Psoas muscle (tissue), 8 donors: Measurements from ENCODE around the gene NUCKS1. TPM values are rescaled to one million over a fixed set of nuclear protein-coding genes. Genes with fewer than 3 reads are reported as not detected.

Experiments
- ATAC-seq, 4 donors: fragments of 200-7000 bp; cut with Tn5 transposase; one replicate each; pipeline ENCODE4 v1.9.1; 2020; ENCODE audit warnings: moderate library complexity in 3 of 4, mild to moderate bottlenecking in 2 of 4
- DNase-seq, 2 donors: peaks; one replicate each; pipeline ENCODE4 v3.0.0-alpha.2; 2020
- H3K27ac ChIP-seq: fragments of 200-600 bp; one replicate; pipeline ENCODE4 v1.8.0; 2022
- H3K27me3 ChIP-seq, 3 donors: fragments of 200-600 bp in 1 of 3; one replicate each; pipeline versions ENCODE4 v1.6.1 to v1.8.0; 2013 to 2022; ENCODE audit warnings: low read length in 2 of 3, mild to moderate bottlenecking in 2 of 3, moderate library complexity in 1 of 3; ENCODE audit not compliant: insufficient read depth in 3 of 3
- H3K36me3 ChIP-seq, 2 donors: fragments of 200-600 bp in 1 of 2; one replicate each; pipeline versions ENCODE4 v1.6.1 to v1.8.0; 2013 to 2022; ENCODE audit warnings: low read depth in 1 of 2, mild to moderate bottlenecking in 1 of 2, moderate library complexity in 1 of 2; ENCODE audit not compliant: insufficient read depth in 1 of 2
- H3K4me1 ChIP-seq: fragments of 200-600 bp; one replicate; pipeline ENCODE4 v1.8.0; 2022
- H3K4me3 ChIP-seq: fragments of 200-600 bp; one replicate; pipeline ENCODE4 v1.8.0; 2022; ENCODE audit warnings: mild to moderate bottlenecking
- H3K9me3 ChIP-seq: fragments of 200-600 bp; one replicate; pipeline ENCODE4 v1.8.0; 2022
- CTCF ChIP-seq: fragments of 200-600 bp; IDR thresholded peaks from one replicate; pipeline ENCODE4 v1.8.0; 2022; ENCODE audit warnings: antibody characterized with exemption
- WGBS, 3 donors: extraction: QIAGEN DNeasy Blood & Tissue Kit; methylation state at CpG; one replicate each; pipeline versions ENCODE4 v1.1.6 to v1.1.7; 2013; 5-methylcytosine and 5-hydroxymethylcytosine counted together
- intact Hi-C, 2 donors: fragments of 100-400 bp; cut with DNase I; formaldehyde crosslinking; loops; one replicate each; pipeline versions ENCODE4 v1.11.0 to v1.14.2; 2022
- polyA plus RNA-seq, 3 donors: library from polyadenylated mRNA; stranded (reverse); fragments of 200-250 nt; gene quantifications; one replicate each; pipeline ENCODE4 v1.2.3, GENCODE V29; 2013
- total RNA-seq, 4 donors: library from RNA; stranded (reverse); fragmentation: NEBNext Ultra II Directional in 2 of 4; extraction: Animal tissue kit (Norgen Biotek cat#: 25700) in 2 of 4; gene quantifications; one replicate each; pipeline versions ENCODE4 v1.2.1 to v1.2.4, GENCODE V29; 2021 to 2023
- donor health status: healthy with polysubstance abuse.
- donor health status: DM: no; HTN: no; CAD: no; lungs with moderate emphysema.
- donor health status: Bipolar disorder and iron deficiency.
- donor health status: healthy.
- donor health status: DM: yes; HTN: yes; CAD: no.
- donor health status: DM: no; HTN: no; CAD: no.
- donor health status: DM: no; HTN: no; CAD: no.
- donor health status: DM: yes; HTN: yes; CAD: no.

NUCKS1 gene
- total and polyA plus RNA-seq, 7 donors: 28.3 to 174 (median 140) TPM

DNA sequence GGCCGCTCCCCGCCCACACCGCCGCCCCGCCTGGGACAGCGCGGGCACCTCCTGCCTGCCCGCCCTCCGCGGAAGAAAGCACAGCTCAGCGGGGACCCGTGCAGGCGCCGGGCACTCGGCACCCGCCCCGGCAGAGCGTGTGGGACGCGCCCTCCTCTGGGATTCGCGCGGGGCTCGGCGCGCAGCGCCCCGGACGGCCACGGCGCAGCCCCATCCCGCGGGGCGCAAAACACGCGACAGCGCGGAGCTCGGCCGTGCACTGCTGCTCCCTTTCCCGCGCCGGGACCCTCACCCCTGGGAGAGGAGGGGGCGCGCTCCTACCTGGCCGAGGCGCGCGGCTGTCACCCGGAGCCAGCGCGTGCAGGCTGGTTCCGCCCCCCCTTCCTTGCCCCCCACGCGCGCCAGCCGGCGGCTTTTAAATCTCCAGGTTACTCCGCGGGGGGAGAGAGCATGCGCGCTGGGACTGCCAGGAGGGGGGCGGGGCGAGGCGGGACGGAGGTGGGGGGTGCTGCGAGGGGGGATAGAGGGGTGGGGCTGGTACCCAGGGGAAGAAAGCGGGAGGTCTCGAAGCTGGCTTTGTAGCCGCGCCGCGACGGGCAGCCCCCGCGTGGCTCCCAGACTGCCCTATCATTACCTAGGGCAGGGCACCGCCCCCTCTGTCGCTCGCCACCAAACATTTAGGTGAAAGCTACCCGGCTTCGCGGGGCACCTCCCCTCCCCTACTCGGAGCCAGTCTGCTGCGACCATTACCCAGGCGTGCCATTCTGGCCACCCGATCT, 69.7 kb downstream of the NUCKS1 start, which contains the start of gene SLC45A3:
SLC45A3 (minus strand) TSS at position 437 of the 779 bp plus-strand sequence. CDS start 15,853 bp downstream, outside the sequence.
- Histone ChIP-seq H3K36me3 (no peaks in the 10 kb centered on the region), H3K9me3 (no peaks in the 10 kb centered on the region), H3K27ac (no peak within 1 kb of the TSS), H3K4me1 (peaks cover 4% of the 10 kb centered on the region), H3K27me3 (no peaks in the 10 kb centered on the region), H3K4me3 (peak within 1 kb of the TSS; percentile 79)
- 0 to 2% (median 1%) methylated on average over 41 to 86 of the region's 86 CpGs for WGBS, 3 donors
- DNase-seq (peak; percentile 34 to 62), ATAC-seq (peak; percentile 62 to 64 (median 63))
- TF ChIP-seq CTCF: no peak
- intact Hi-C loops: no loop called here

DNA sequence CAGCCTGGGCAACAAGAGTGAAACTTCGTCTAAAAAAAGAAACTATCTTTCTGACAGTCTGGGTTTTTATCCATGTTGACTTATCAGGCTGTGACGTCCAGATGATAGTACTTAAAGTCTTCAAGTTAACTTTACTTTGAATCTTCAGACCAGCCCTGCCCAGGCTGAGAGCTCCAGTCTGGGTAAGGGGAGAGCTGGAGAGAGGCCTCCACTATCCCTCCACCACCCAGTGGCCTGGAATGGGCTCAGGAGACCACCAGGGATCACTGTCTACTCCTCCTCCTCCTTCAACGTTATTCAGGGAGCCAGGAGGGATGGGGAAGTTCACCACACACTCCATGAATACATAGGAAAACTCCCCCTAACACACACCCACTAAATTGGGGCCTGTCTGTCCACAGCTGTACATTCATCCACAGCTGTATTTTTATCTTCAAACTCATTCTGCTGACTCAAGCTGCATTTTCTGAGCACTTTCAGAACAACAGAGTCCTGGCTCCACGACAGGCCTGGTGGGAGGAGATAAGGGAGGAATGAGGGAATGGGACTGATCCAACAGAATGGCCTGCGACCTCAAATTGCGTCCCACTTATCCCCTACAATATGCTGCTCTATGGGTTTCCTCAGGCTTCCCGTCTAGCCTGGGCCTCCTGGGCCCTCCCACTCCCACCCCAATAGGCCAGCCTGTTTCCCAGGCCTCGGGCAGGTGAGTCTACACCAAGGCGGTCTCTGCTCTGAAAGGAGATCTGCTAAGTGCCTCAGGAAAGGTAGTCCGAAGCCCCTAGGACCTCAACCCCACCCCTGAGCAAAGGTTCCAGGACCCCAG, 71.5 kb downstream of the NUCKS1 start:
- H3K36me3 ChIP-seq: no peaks in the 10 kb centered on the region
- no peak for TF ChIP-seq CTCF
- H3K27ac ChIP-seq: no peak overlapping the region
- no peaks in the 10 kb centered on the region for H3K9me3 ChIP-seq
- peaks cover 4% of the 10 kb centered on the region for H3K4me1 ChIP-seq
- DNase-seq (no peak), ATAC-seq (peak in 1 of 4 donors; percentile 5)
- WGBS, 3 donors: 58 to 70% (median 65%) methylated on average over 10 of the region's 10 CpGs
- H3K27me3 ChIP-seq: no peaks in the 10 kb centered on the region
- H3K4me3 ChIP-seq: peak overlapping the region; percentile 79
- intact Hi-C loops: no loop called here

GRCh38 chr1:205677167-205677566, 72.8 kb downstream of the NUCKS1 start:
- DNase-seq (no peak), ATAC-seq (no peak)
- peaks cover 4% of the 10 kb centered on the region for H3K4me1 ChIP-seq
- H3K27me3 ChIP-seq: no peaks in the 10 kb centered on the region
- no peaks in the 10 kb centered on the region for H3K36me3 ChIP-seq
- no peaks in the 10 kb centered on the region for H3K9me3 ChIP-seq
- 66 to 75% (median 74%) methylated on average over 5 of the region's 5 CpGs for WGBS, 3 donors
- TF ChIP-seq CTCF: no peak
- no peak overlapping the region for H3K27ac ChIP-seq
- intact Hi-C loops: no loop called here
- H3K4me3 ChIP-seq: no peak overlapping the region

DNA sequence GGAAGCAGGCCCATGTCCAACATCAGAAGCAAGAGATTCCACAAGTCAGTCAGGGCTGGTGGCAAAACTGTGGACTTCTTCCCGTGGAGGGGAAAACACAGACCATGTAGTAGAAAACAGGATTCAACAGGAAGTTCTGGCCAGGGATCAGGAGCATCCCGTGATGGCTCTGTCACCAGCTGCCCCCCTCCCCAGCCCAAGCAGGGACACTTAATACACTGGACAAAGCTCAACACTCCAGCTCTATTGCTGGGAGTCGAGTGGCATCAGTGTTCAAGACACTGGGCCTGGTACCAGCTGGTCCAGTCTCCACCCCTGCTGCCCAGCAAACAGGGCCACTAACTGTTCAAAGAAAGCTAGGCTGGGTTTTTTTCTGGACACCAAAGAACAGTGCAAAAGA, 73.4 kb downstream of the NUCKS1 start:
- DNase-seq: no peak

More for the DNA sequence above, 73.4 kb downstream of the NUCKS1 start:
- ATAC-seq: peak in 1 of 4 donors; percentile 67
- Histone ChIP-seq H3K27ac (no peak overlapping the region), H3K4me3 (no peak overlapping the region), H3K9me3 (no peaks in the 10 kb centered on the region), H3K36me3 (no peaks in the 10 kb centered on the region), H3K4me1 (peaks cover 4% of the 10 kb centered on the region), H3K27me3 (no peaks in the 10 kb centered on the region)
- intact Hi-C loops: no loop called here
- 21 to 29% (median 27%) methylated on average over 3 of the region's 3 CpGs for WGBS, 3 donors
- TF ChIP-seq CTCF: no peak
